Urinary bladder (tissue), 4 donors: ENCODE data around the gene TMEM121B. TPM values are rescaled to one million over a fixed set of nuclear protein-coding genes. Genes with fewer than 3 reads are reported as not detected.
A peak's percentile ranks its signal among the peaks of the same experiment; 100 is the strongest.

ENCODE experiments used
- DNase-seq: peaks from one replicate; pipeline ENCODE4 v3.0.0-alpha.2; 2015; ENCODE audit errors: extremely low spot score
- H3K27ac ChIP-seq: one replicate; pipeline ENCODE4 v1.5.1; 2013; ENCODE audit warnings: low read depth, mild to moderate bottlenecking, moderate library complexity
- H3K36me3 ChIP-seq: one replicate; pipeline ENCODE4 v1.6.1; 2013; ENCODE audit warnings: mild to moderate bottlenecking, moderate library complexity; ENCODE audit not compliant: insufficient read depth
- H3K4me1 ChIP-seq: one replicate; pipeline ENCODE4 v1.6.1; 2013; ENCODE audit warnings: mild to moderate bottlenecking, moderate library complexity; ENCODE audit not compliant: insufficient read depth
- H3K4me3 ChIP-seq: one replicate; pipeline ENCODE4 v1.5.1; 2013; ENCODE audit warnings: low read depth, low read length
- WGBS: extraction: QIAGEN DNeasy Blood & Tissue Kit; methylation state at CpG from one replicate; pipeline ENCODE4 v1.1.7; 2013; 5-methylcytosine and 5-hydroxymethylcytosine counted together
- polyA plus RNA-seq: library from polyadenylated mRNA; stranded (reverse); fragments of 200-250 nt; gene quantifications from one replicate; pipeline ENCODE4 v1.2.3, GENCODE V29; 2013
- total RNA-seq: library from RNA; depleted of rRNA; stranded (reverse); fragments of >200 nt; gene quantifications from one replicate; pipeline ENCODE4 v1.2.3, GENCODE V29; 2014
- donor health status: healthy with polysubstance abuse.
- donor health status: healthy.

Gene TMEM121B
- total and polyA plus RNA-seq, 2 donors, result 0.18 to 0.21 TPM

GRCh38 chr22:17086296-17086695 lies 34.9 kb downstream of the TMEM121B start:
- H3K27ac ChIP-seq, result no peak overlapping the region
- H3K4me3 ChIP-seq, result no peak overlapping the region
- no peaks in the 10 kb centered on the region for H3K36me3 ChIP-seq
- WGBS, result 77% methylated on average over 7 of the region's 7 CpGs
- no peaks in the 10 kb centered on the region for H3K4me1 ChIP-seq
- DNase-seq, result no peak

GRCh38 chr22:17085277-17086181 lies 35.6 kb downstream of the TMEM121B start:
- Histone ChIP-seq H3K36me3 (no peaks in the 10 kb centered on the region), H3K27ac (peak overlapping the region; percentile 91), H3K4me3 (peak overlapping the region; percentile 98), H3K4me1 (no peaks in the 10 kb centered on the region)
- 3% methylated on average over 92 of the region's 92 CpGs for WGBS
- no peak for DNase-seq

- Histone ChIP-seq H3K4me3 (peak within 1 kb of the TSS; percentile 98), H3K36me3 (no peaks in the 10 kb centered on the region), H3K27ac (peak within 1 kb of the TSS; percentile 91), H3K4me1 (no peaks in the 10 kb centered on the region)
- 2% methylated on average over 68 of the region's 68 CpGs for WGBS
- DNase-seq, result peak; percentile 66
These were observed 36.4 kb downstream of the TMEM121B start, which contains the start of gene IL17RA for GRCh38 chr22:17084554-17085276. Gene IL17RA (plus strand): TSS chr22:17085000. CDS start chr22:17085092, 92 bp downstream.

- WGBS, result 83% methylated on average over 33 of the region's 33 CpGs
These were observed 37.2 kb downstream of the TMEM121B start for GRCh38 chr22:17083811-17084441.

GRCh38 chr22:17083255-17083654 lies 37.9 kb downstream of the TMEM121B start:
- Histone ChIP-seq H3K4me1 (no peaks in the 10 kb centered on the region), H3K4me3 (no peak overlapping the region), H3K36me3 (no peaks in the 10 kb centered on the region), H3K27ac (no peak overlapping the region)
- no peak for DNase-seq
- 94% methylated on average over 5 of the region's 5 CpGs for WGBS

More at GRCh38 chr22:17083811-17084441, 37.2 kb downstream of the TMEM121B start:
- Histone ChIP-seq H3K27ac (no peak overlapping the region), H3K4me3 (no peak overlapping the region), H3K36me3 (no peaks in the 10 kb centered on the region), H3K4me1 (no peaks in the 10 kb centered on the region)
- no peak for DNase-seq

- Histone ChIP-seq H3K4me1 (no peaks in the 10 kb centered on the region), H3K4me3 (no peak overlapping the region), H3K36me3 (no peaks in the 10 kb centered on the region), H3K27ac (no peak overlapping the region)
- DNase-seq, result no peak
- WGBS, result 60% methylated on average over 4 of the region's 4 CpGs
These were observed 41.6 kb downstream of the TMEM121B start for GRCh38 chr22:17079572-17079971.

GRCh38 chr22:17077255-17077654 lies 43.9 kb downstream of the TMEM121B start:
- no peak overlapping the region for H3K27ac ChIP-seq
- no peaks in the 10 kb centered on the region for H3K4me1 ChIP-seq
- no peak overlapping the region for H3K4me3 ChIP-seq
- no peak for DNase-seq
- no peaks in the 10 kb centered on the region for H3K36me3 ChIP-seq

GRCh38 chr22:17074648-17075002 lies 46.5 kb downstream of the TMEM121B start:
- no peak overlapping the region for H3K4me3 ChIP-seq
- no peak overlapping the region for H3K27ac ChIP-seq
- no peak for DNase-seq
- no peaks in the 10 kb centered on the region for H3K4me1 ChIP-seq
- no peaks in the 10 kb centered on the region for H3K36me3 ChIP-seq

GRCh38 chr22:17072877-17073276 lies 48.3 kb downstream of the TMEM121B start:
- no peaks in the 10 kb centered on the region for H3K36me3 ChIP-seq
- H3K4me1 ChIP-seq, result no peaks in the 10 kb centered on the region
- no peak for DNase-seq
- no peak overlapping the region for H3K4me3 ChIP-seq
- H3K27ac ChIP-seq, result no peak overlapping the region
- WGBS, result 53% methylated on average over 1 of the region's 1 CpG

Other genes starting within 250 kb of the TMEM121B start
- gene GAB4, start 113.1 kb downstream of the TMEM121B start, total RNA-seq, result not detected
- gene GAB4, start 113.1 kb downstream of the TMEM121B start, polyA plus RNA-seq, result not detected
- 5.1 TPM for gene IL17RA, start 36.4 kb downstream of the TMEM121B start, total RNA-seq
- 9.1 TPM for gene IL17RA, start 36.4 kb downstream of the TMEM121B start, polyA plus RNA-seq
- 13.2 TPM for gene HDHD5, start 37.9 kb upstream of the TMEM121B start, total RNA-seq
- gene HDHD5, start 37.9 kb upstream of the TMEM121B start, polyA plus RNA-seq, result 35.7 TPM
- 8.0 TPM for gene ADA2, start 98.1 kb upstream of the TMEM121B start, total RNA-seq
- 14.8 TPM for gene ADA2, start 98.1 kb upstream of the TMEM121B start, polyA plus RNA-seq
- 2.4 TPM for gene CECR2, start 248.1 kb upstream of the TMEM121B start, total RNA-seq
- gene CECR2, start 248.1 kb upstream of the TMEM121B start, polyA plus RNA-seq, result 0.51 TPM